Measurements from ENCODE around the gene MGARP. TPM values are rescaled to one million over a fixed set of nuclear protein-coding genes. Genes with fewer than 3 reads are reported as not detected.

Gene MGARP
- polyA plus RNA-seq, 3 donors = 0.35 to 0.57 (median 0.55) TPM

Other genes with a start within 250 kb of the MGARP start
- gene ELF2, start 103.0 kb downstream of the MGARP start, polyA plus RNA-seq (ENCODE audit: insufficient read length in 3 of 3) = 10 to 100 TPM; 67.7 to 73.0 (median 71.6) TPM
- 10 to 100 TPM; 34.7 to 38.4 (median 38.1) TPM for gene NAA15, start 21.3 kb upstream of the MGARP start, polyA plus RNA-seq (ENCODE audit: insufficient read length in 3 of 3)
- gene NDUFC1, start 22.3 kb upstream of the MGARP start, polyA plus RNA-seq (ENCODE audit: insufficient read length in 3 of 3) = 10 to 100 TPM; 86.6 to 98.9 (median 93.1) TPM
- 10 to 100 TPM in 2 of 3 donors, 1 to 10 TPM in 1; 9.7 to 10.9 (median 10.4) TPM for gene RAB33B, start 173.9 kb upstream of the MGARP start, polyA plus RNA-seq (ENCODE audit: insufficient read length in 3 of 3)

All from right renal cortex interstitium (tissue), 3 donors.